ENCODE results near the gene TRIP13.

The TRIP13 gene

GRCh38 chr5:919356-920000 lies 26.8 kb downstream of the TRIP13 start:
- no peak for DNase-seq (ENCODE audit: low read depth)
- H3K4me3 ChIP-seq (ENCODE audit: low read depth, low read length) = no peak overlapping the region
- no peak for TF ChIP-seq CTCF (IDR thresholded peaks at IDR 0.05; ENCODE audit: low read depth, low read length, missing control alignments)

GRCh38 chr5:920321-920720 lies 27.6 kb downstream of the TRIP13 start:
- TF ChIP-seq CTCF (IDR thresholded peaks at IDR 0.05; ENCODE audit: low read depth, low read length, missing control alignments) = no peak
- H3K4me3 ChIP-seq (ENCODE audit: low read depth, low read length) = no peak overlapping the region
- no peak for DNase-seq (ENCODE audit: low read depth)

GRCh38 chr5:921456-922435 lies 29.1 kb downstream of the TRIP13 start:
- H3K4me3 ChIP-seq (ENCODE audit: low read depth, low read length) = no peak overlapping the region
- TF ChIP-seq CTCF (IDR thresholded peaks at IDR 0.05; ENCODE audit: low read depth, low read length, missing control alignments) = no peak
- no peak for DNase-seq (ENCODE audit: low read depth)

- no peak for DNase-seq (ENCODE audit: low read depth)
- no peak overlapping the region for H3K4me3 ChIP-seq (ENCODE audit: low read depth, low read length)
- no peak for TF ChIP-seq CTCF (IDR thresholded peaks at IDR 0.05; ENCODE audit: low read depth, low read length, missing control alignments)
These were observed 30.0 kb downstream of the TRIP13 start for GRCh38 chr5:922436-923280.

GRCh38 chr5:923281-923873 lies 30.7 kb downstream of the TRIP13 start:
- H3K4me3 ChIP-seq (ENCODE audit: low read depth, low read length) = no peak overlapping the region
- TF ChIP-seq CTCF (IDR thresholded peaks at IDR 0.05; ENCODE audit: low read depth, low read length, missing control alignments) = peak; percentile 94
- no peak for DNase-seq (ENCODE audit: low read depth)

- TF ChIP-seq CTCF (IDR thresholded peaks at IDR 0.05; ENCODE audit: low read depth, low read length, missing control alignments) = no peak
- H3K4me3 ChIP-seq (ENCODE audit: low read depth, low read length) = no peak overlapping the region
- no peak for DNase-seq (ENCODE audit: low read depth)
These were observed 33.9 kb downstream of the TRIP13 start for GRCh38 chr5:926417-927171.

Data from GM12864 (cell line).